Ecto neural progenitor cell (in vitro differentiated cells): Measurements from ENCODE around the gene AP1G1.
"Not testable (repeated sequence)": the region's sequence is repeated elsewhere in the genome, so short reads cannot be mapped to it uniquely, and the experiment has no call there.

Experiments used
- DNase-seq: peaks from one replicate; pipeline ENCODE4 v3.0.0-alpha.2; 2018; ENCODE audit warnings: low spot score

AP1G1 gene

DNA sequence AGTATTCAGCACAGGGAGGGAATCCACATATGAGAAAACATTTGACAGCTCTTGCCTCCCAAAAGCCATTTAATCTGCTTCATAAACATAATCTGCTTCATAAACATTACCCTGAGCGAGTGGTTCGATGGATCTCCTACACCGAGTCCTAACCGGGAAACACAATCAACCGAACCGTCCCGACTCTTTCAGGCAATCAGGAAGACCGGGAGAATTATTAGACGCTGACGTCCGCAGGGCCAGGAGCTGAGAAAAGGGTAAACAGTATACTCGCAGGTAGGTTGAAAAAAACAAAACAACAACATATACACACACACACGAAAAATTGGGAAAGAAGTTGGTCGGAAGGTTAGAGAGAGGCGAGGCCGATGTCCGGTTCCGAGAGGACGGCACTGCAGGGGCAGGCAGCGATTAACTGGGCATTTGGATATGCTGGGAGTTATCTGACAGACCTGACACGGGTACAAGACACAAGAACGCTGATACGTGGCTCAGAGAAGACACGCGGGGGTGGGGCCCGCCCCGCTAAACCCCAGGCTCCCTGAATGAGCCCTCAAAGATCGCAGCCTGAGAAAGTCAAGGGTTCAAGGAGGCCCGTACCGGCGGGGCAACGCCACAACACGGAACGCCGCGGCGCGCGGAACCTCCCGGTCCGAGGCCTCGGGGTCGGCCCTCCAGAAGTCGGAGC is 585 bp downstream of the AP1G1 start:
- no peak for DNase-seq

GRCh38 chr16:71803305-71803690 is 5.3 kb downstream of the AP1G1 start:
- DNase-seq = no peak

DNA sequence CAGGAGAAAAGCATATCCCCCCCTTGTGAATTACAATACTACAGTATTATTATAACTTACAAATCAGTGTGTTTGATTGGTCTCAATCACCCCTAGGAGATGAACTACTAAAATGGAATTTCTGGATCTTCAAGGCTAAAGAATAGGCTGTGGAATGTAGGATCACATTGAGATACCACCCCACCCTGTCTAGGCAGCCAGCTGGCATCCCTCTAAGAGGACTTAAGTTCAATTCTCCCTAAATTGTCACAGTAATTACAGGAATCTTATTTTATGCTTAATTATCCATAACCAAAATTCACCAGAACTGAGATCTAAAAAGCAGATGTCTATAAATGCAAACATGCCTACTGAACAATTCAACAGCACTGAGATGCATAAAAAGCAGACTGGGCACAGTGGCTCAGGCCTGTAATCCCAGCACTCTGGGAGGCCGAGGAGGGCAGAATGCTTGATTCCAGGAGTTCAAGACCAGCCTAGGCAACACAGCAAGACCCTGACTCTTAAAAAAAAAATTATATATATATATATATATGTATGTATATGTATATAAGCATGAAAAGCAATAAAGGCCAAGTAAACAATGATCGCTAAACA is 12.0 kb downstream of the AP1G1 start:
- DNase-seq = no peak

DNA sequence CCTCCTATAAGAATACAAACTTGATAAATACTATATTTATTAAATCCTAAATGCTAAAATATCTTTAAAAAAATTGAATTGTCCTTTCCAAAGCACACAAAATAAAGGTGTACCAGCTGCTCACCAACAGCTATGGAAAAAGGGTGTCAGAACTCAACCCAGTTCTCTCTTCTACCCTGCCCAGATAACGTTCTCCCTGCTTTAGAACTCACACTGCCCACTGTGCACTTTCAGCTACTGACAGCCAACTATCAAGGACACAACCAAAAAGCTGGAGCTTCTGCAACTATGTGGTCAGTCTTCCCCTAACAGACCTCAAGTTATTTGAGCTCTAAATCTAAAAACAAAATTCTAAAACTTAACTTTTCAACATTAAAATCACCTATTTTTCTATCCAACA is 13.7 kb downstream of the AP1G1 start:
- no peak for DNase-seq

DNA sequence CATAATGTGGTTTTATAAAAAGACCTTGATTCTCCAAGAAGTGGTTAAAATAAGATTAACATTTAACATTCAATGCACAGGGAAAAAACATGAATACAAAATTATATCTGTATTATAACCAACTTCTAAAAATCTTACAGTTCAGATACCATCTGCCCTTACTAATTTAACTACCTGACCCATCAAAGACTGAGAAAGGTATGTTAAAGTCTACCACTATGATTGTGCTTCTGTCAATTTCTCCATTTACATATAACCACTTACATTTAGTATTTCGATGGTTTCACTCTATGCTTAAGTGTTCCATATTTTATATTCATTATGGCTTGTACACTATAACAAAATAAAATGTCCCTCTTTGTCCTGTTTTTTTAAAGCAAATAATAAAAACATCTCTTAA is 14.6 kb downstream of the AP1G1 start:
- no peak for DNase-seq

- DNase-seq = no peak
These were observed 16.5 kb downstream of the AP1G1 start for GRCh38 chr16:71792176-71792575.

GRCh38 chr16:71790329-71790728 is 18.3 kb downstream of the AP1G1 start:
- DNase-seq = not testable (repeated sequence)

GRCh38 chr16:71789136-71789535 is 19.5 kb downstream of the AP1G1 start:
- no peak for DNase-seq

DNA sequence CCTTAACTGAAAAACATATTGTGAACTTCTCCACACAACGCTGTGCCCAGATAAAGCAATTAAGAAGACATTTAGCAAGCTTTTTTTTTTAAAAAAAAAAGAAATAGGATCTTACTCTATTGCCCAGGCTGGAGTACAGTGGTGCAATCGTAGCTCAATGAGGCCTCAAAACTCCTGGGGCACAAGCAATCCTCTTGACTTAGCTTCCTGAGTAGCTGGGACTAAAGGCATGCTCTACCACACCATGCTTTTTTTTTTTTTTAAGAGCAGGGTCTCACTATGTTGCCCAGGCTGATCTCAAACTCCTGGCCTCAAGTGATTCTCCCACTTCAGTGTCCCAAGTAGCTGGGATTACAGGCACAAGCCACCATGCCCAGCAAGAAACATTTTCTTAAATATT is 20.1 kb downstream of the AP1G1 start:
- no peak for DNase-seq

DNA sequence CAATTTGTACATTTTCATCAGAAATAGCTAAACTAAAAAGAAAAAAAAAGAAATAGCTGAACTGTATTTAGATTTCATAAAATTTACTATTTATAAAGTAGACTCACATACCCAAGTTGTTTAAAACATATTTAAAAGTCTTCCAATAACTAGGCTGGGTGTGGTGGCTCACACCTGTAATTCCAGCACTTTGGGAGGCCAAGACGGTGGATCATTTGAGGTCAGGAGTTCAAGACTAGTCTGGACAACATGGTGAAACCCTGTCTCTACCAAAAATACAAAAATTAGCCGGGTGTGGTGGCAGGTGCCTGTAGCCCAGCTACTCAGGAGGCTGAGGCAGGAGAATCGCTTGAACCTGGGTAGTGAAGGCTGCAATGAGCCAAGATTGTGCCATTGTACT is 23.5 kb downstream of the AP1G1 start:
- not testable (repeated sequence) for DNase-seq

GRCh38 chr16:71784093-71784492 is 24.5 kb downstream of the AP1G1 start:
- no peak for DNase-seq

DNA sequence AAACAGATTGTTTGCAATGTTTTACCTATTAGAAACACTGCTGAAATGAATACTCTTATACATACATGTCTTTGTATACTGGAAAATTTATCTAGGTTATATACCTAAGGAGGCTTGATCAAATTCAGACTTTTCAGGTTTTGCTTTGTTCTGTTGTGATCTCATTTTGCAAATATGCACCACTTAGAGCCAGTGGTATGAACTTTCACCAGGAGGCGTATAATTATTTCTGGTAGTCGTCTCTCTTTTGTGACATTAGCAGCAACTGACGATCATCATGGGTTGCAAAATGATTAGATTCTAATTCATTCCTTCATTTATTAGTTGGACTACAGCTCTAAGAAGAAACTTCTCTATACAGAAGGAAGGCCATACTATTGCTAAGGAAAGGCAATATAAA is 26.9 kb downstream of the AP1G1 start:
- DNase-seq = no peak

DNA sequence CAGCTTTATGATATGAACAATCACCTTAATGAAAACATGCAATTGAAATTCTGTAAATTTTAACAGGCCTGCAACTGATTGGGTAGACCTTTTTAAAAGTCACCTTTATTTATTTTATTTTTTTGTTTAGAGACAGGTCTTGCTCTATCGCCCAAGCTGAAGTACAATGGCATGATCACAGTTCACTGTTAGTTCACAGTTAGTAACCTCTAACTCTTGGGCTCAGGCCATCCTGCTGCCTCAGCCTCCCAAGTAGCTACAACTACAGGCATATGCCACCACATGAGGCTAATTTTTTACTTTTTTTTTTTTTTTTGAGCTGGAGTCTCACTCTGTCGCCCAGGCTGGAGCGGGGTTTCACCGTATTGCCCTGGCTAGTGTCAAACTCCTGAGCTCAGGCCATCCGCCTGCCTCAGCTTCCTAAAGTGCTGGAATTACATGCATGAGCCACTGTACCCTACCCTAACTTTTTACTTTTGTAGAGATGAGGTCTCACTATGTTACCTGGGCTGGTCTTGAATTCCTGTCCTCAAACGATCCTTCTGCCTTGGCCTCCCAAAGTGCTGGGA is 28.0 kb downstream of the AP1G1 start:
- no peak for DNase-seq

DNA sequence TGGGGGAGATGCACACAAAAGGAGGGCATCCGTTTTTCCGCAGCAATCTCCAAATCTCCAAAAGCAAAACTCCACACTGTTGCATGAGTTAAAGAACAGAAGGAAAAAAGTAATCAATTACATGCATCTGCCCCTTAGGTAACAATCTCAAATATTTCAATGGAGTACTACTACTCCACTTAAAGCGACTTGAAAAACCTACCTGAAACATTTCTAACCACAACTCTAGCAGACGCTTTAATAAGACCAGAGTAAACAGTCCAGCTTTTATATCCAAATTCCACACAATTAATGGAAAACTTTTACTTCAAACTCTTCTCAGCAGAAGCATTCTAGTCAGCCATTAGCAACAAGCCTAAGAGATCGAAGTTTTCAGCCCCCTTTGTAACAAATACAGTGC is 29.9 kb downstream of the AP1G1 start:
- DNase-seq = no peak

- DNase-seq = no peak
These were observed 31.3 kb downstream of the AP1G1 start for GRCh38 chr16:71777329-71777728.

GRCh38 chr16:71775949-71776348 is 32.7 kb downstream of the AP1G1 start:
- no peak for DNase-seq

DNA sequence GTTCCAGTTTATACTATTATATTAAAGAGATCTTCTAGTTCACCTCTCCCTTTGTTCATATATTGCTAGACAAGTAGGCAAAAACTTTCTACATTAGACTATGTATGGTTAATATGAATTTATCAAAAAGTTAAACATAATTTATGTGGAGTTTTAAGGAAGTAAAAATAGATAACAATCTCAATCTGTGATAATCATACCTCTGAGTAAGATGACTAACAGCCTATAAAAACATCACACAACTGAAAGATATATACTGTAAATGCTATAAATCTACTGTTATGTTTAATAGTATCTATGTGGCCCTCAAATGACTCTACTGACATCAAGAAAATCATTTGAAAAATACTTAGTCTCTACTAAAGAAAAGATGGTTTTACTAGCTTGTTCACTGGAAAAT is 37.1 kb downstream of the AP1G1 start:
- no peak for DNase-seq

- no peak for DNase-seq
These were observed 39.4 kb downstream of the AP1G1 start for GRCh38 chr16:71769222-71769621.

- no peak for DNase-seq
These were observed 41.4 kb downstream of the AP1G1 start for GRCh38 chr16:71767060-71767900.

DNA sequence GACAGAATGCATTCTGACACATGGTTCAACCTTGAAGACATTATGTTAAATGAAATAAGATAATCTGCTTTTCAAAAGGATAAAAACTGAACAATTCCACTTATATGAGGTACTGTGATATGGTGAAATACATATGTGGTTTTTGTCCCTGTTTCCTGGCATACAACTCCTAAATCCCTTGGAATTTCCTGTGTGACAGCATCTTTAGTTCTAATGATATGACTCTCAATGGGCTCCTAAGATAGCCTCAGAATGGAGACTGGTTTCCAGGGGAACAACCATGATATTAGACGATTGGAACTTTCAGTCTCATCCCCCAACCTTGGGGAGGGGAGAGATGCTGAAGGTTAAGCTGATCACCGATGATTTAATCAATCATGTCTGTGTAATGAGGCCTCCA is 46.4 kb downstream of the AP1G1 start:
- DNase-seq = no peak

- DNase-seq = no peak
These were observed 47.5 kb downstream of the AP1G1 start for GRCh38 chr16:71761097-71761496.

DNA sequence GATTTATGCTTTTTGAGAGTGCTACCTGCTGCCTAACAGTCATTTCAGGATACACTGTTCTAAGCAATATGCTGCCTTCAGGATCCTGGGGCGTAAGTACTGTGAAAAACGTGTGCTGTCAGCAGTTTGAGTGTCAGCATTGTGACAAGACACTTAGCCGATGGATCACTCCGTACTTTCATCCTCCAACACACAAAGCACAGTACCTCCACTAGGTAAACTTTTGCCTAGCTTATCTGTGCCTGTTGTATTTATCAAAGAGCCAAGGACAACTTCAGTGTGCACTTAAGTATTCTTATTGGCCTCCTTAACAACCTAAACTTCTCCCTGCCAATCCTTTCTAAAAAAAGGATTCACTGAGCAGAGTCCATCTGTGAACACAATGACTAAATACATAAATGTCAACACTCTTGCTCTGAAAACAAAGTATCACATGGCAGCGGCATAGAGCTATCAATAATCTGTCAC is 50.3 kb downstream of the AP1G1 start:
- no peak for DNase-seq

DNA sequence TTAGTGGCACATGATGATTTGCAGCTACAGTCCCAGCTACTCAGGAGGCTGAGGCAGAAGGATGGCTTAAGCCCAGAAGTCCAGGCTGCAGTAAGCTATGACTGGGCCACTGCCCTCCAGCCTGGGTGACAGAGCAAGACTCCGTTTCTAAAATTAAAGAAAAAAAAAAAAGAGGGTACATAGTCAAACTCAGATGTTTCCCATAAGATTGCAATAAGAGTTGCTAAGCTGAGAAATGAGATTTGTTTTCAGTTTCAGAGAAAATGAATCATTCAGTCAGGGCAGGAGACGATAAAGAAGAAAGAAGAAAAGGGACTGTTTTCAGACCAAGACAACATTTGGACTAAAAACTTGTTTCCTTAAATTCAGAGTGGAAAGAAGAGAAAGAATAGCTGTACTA is 54.0 kb downstream of the AP1G1 start:
- no peak for DNase-seq
